HK-2 (cell line): ENCODE results near the gene PDCD1LG2.

Source experiments
- DNase-seq: peaks from one replicate; pipeline ENCODE4 v3.0.0-alpha.2; 2018; ENCODE audit not compliant: unreplicated experiment

PDCD1LG2 gene

DNA sequence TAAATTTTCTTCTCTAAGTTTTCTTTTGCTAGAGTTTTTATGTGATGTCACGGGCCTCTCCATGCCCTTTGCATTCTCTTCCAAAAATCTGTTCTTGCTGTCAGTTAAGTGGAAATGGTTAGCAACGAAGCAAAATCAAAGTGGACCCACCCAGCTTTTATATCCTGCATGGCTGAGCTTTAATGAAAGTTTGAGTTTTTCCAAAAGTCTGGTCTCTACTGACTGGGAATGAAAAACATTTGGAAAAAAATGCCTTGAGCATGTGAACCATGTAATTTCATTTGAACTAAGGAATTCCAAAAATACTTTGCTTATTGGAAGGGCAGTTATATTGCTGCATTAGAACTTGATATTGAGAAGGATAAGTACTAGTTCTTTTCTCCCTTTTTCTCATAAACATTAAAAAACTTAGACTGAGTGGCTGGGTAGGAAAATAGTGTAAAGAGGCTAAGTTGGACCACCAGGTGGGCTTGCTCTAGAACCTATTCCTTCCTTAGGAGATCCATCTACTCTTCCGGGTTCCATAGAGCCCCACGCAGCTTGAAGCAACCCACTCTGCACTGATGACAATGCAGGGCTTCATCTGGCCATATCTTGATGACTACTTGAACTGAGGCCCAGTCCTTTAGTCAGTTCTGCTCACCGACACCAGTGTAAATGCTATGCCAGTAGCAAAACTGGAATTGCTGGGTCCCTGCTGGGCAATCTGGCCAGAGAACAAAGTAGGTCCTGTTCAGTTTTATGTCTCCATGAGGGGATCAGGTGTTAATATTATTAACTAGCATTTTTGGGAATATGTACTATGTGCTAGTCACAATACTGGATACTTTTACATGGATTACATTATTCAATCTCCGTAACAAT lies 101.2 kb downstream of the PDCD1LG2 start:
- no peak for DNase-seq

GRCh38 chr9:5612185-5612530 lies 101.8 kb downstream of the PDCD1LG2 start:
- DNase-seq, result no peak

DNA sequence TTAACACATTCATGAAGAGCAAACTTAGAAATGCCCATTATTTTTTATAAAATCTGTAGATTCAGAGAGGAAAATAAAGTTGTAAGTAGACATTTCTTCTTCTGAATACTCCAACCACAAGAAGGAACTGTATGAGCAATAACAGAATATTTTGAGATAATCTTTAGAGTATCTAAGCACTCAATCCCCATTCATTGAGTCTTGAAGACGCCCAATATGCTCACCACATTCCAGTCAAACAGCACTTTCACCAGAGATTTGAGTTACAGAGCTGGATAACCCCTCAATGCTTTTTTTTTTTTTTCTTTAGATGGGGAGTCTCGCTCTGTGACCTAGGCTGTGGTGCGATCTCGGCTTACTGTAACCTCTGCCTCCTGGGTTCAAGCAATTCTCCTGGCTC lies 103.9 kb downstream of the PDCD1LG2 start:
- no peak for DNase-seq

DNA sequence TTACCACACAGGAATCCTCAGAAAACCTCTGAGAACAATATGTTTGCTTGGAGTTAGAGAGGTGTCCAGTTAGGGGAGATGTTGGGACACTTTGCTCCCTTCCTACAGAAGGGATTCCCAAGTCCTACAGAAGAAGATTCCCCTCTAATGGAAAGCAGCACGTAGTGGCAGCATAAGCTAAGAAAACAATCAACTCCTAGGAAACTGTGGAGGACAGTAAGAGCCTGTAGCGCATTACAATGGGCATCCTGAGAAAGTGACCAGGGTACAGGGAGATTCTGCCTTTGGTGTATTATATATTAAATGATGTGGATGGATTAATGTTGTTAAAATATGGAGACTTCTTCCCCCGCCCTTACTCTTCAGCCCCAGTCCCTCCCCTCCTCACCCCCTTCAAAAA lies 104.7 kb downstream of the PDCD1LG2 start:
- DNase-seq, result no peak

DNA sequence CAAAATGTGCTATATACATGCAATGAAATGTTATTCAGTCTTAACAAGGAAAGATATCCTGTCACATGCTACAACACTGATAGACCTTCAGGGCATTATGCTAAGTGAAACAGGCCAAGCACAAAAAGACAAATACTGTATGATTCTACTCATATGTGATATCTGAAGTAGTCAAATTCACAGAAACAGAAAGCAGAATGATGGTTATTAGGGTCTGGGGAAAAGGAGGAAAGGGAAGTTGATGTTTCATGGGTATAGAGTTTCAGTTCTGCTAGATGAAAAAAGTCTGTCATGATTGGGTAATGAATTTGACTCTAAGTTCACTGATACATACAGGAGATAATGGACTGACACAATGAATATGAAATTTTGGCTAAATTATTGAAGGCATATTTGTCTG lies 107.4 kb downstream of the PDCD1LG2 start:
- DNase-seq, result no peak

GRCh38 chr9:5620494-5620893 lies 110.2 kb downstream of the PDCD1LG2 start:
- no peak for DNase-seq
